B cell (primary cell): ENCODE results near the gene LEMD1.

Source experiments
- CTCF ChIP-seq: fragments of 200-600 bp; IDR thresholded peaks from one replicate; pipeline ENCODE4 v1.8.0; 2022; ENCODE audit warnings: antibody characterized with exemption, mild to moderate bottlenecking
- EZH2 ChIP-seq: IDR thresholded peaks from 2 replicates; pipeline ENCODE4 v1.6.1; 2012; ENCODE audit warnings: borderline replicate concordance, low read depth, mild to moderate bottlenecking, moderate library complexity, low read length; ENCODE audit not compliant: insufficient read depth, poor library complexity, severe bottlenecking

- TF ChIP-seq CTCF (no peak), EZH2 (no peak)
Measured at GRCh38 chr1:205465392-205465791, 43.5 kb upstream of the LEMD1 start.
